GM19395 (cell line): ENCODE data around the gene THAP7.
A peak's percentile ranks its signal among the peaks of the same experiment; 100 is the strongest.
"Not testable (repeated sequence)": the region's sequence is repeated elsewhere in the genome, so short reads cannot be mapped to it uniquely, and the experiment has no call there.

ENCODE experiments used
- ATAC-seq: cut with Tn5 transposase; IDR thresholded peaks from one replicate; pipeline ENCODE4 v1.9.1; 2021; ENCODE audit warnings: mild to moderate bottlenecking, moderate library complexity; ENCODE audit not compliant: unreplicated experiment

THAP7 gene, protein sequence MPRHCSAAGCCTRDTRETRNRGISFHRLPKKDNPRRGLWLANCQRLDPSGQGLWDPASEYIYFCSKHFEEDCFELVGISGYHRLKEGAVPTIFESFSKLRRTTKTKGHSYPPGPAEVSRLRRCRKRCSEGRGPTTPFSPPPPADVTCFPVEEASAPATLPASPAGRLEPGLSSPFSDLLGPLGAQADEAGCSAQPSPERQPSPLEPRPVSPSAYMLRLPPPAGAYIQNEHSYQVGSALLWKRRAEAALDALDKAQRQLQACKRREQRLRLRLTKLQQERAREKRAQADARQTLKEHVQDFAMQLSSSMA

GRCh38 chr22:21001601-21002325 is at the start of gene THAP7:
THAP7 (minus strand) TSS chr22:21002118; CDS start chr22:21001911, 207 bp downstream.
- peak; percentile 85 for ATAC-seq

- no peak for ATAC-seq
Observed at GRCh38 chr22:21051145-21051830, 49.4 kb upstream of the THAP7 start.

DNA sequence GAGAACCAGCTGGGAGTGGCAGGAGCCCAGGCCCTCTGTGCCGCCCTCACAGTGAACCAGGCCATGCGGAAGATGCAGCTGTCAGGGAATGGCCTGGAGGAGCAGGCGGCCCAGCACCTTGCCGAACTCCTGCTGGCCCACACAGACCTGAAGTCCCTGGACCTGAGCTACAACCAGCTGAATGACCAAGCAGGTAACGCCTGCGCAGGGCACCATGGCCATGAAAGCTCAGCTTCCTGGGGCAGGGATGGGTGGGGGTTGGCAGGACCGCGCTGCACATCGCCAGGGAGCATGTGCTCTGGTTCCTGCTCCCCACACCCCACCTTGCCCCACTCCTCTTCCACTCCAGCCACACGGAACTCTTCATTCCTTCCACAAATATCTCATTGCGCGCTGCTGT is 47.0 kb upstream of the THAP7 start:
- ATAC-seq: not testable (repeated sequence)

- not testable (repeated sequence) for ATAC-seq
Observed at GRCh38 chr22:21048448-21048847, 46.5 kb upstream of the THAP7 start.

GRCh38 chr22:21047730-21048129 is 45.8 kb upstream of the THAP7 start:
- no peak for ATAC-seq

GRCh38 chr22:21047035-21047661 is 45.2 kb upstream of the THAP7 start:
- no peak for ATAC-seq

DNA sequence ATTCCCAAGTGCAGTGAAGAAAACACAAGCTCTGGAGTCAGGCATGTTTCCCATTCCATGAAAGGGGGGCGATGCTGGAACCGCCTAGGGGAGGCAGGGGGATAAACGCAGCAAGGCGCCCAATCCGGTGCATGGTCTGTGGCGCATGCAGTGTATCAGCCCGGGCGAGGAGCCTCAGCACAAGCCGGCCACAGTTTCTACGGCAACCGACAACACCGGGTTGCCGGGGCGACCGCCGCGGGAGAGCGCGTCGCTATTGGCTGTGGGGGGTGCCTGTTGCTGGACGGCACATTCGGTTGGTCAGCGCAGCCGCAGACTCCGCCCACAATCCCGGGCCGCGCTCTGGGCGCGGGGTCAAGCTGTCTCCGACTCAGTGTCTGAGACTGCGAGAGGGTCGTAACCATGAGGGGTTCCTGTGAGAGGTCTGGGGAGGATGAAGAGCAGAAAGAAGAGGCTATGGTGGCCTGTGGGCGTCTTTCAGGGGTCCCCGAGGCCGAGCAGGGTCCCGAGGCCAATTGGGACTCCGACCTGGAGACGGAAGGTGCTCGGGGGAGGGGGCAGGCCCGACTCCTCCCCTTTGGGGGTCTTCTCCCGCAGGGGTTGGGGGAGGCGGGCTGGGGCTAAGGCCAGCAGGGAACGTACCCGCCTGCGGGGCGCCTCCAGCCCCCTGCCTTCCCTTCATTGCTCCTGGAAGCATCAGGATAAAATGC is 43.8 kb upstream of the THAP7 start, which contains the start of gene LRRC74B:
Gene LRRC74B (plus strand): TSS at position 362 of the 710 bp plus-strand sequence. CDS start 41 bp downstream, at position 403.
- ATAC-seq: peak; percentile 77

- no peak for ATAC-seq
Observed at GRCh38 chr22:21044931-21045584, 43.1 kb upstream of the THAP7 start.

DNA sequence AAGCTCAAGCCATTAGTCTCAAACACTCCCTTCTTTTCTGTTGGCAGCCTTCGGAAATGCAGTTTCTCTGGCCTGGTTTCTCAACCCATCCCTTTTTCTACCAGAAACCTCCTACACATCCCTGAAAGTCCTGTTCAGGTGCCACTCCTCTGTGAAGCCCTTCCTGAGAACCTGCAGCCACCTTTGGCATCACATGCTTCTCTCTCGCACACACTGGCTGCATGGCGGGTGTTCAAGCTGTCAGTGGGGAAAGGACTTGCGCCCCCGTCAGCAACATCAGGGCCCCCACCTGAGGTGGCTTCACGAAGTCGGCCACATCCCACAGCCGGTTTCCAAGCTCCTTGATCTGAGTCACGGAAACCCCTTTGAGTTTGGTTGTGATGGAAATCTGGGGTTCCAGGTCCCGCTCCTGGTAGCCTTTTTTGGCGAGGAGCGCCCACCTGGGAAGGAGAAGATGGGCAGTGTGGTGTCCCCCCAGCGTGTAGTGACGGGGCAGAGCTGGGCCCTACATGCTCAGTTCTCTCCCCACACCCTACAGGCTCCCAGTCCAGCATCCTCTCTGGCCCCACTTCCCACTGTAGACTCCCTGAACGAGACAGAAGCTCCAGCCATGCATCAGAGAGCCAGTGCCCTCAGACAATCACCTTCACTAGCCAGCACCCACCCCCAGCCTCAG is 42.1 kb upstream of the THAP7 start:
- no peak for ATAC-seq

DNA sequence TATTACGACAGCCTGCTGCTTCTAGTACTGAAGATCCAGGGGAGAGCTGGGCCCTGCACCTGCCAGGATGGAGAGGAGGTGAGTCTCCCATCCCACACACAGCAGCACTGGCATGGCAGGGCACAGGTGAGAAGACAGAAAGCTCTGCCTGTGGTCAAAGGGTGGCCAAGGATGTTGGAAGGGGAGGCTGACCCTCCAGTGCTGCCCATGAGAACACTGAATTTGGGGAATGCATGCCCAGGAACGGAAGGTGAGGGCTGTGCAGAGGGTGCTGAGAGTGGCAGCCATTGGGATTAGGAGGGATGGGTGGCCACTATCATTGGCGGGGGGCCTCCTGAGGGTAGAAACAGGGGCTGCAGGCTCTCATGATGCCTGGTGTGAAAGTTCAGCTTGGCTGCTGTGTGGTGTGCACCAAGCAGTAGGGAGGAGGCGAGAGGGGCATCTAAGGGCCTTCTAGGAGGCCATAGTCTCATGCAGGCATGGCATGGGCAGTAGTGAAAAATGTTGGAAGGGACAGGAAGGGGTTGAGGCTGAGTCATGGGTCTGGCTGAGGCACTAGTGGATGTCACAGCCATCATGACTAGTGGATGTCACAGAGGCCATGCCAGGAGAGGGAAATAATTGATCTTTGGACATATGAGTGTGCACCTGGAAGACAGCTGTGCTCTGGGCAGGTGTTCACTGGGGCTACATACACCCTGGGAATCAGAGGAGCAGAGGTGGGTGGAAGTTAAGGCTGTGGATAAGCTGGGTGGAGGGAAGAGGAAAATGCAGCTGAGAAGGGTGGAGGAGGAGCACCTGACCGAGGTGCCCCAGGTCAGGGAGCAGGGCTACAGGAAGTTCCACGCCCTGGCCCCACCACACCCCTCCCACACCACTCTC is 41.3 kb upstream of the THAP7 start:
- no peak for ATAC-seq

GRCh38 chr22:21041937-21042336 is 40.0 kb upstream of the THAP7 start:
- no peak for ATAC-seq

DNA sequence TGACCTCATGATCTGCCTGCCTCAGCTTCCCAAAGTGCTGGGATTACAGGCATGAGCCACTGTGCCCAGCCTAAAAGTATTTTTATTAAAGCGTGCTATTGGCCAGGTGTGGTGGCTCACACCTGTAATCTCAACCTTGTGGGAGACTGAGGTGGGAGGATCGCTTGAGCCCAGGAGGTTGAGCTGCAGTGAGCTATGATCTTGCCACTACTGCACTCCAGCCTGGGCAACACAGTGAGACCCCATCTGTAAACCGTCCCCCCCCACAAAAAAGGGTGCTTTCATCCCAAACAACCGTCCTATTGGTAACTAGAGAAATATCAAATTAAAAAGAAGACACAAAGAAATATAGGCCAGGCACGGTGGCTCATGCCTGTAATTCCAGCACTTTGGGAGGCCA is 37.2 kb upstream of the THAP7 start:
- ATAC-seq: not testable (repeated sequence)

DNA sequence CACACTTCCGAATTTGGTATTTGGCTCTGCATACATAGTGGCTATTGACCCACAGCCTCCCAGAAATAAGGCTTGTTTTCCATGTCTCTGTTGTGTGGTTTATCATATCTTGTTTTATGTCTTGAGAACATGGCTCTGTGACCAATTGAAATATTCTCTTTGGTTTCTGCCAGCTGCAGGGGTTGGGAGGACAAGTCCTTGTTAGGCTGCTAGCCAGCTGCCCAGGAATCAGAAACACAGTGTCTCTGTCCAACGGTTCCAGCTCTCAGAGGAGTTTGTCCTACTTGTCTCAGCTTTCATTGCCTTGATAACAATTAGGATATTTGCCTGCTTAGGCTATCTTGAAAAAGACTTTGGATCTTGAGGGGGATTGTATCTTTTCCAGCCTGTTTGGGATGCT is 36.5 kb upstream of the THAP7 start:
- no peak for ATAC-seq

- no peak for ATAC-seq
Observed at GRCh38 chr22:21034989-21035388, 33.1 kb upstream of the THAP7 start.

DNA sequence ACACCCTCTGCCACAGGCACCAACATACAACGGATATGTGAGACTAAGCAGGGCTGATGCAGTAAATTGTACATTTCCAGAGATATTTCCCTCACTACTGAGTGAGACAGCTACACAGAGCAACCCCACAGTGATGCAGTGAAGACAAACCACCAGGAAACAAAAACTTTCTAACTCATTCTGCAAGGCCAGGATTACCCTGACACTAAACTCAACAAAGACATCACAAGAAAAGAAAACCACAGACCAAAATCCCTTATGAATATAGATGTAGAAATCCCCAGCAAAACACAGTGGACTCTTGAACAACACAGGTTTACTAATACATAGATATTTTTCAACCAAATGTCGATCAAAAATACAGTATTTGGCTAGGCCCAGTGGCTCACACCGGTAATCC is 32.0 kb upstream of the THAP7 start:
- no peak for ATAC-seq

- no peak for ATAC-seq
Observed at GRCh38 chr22:21032868-21033688, 31.2 kb upstream of the THAP7 start.

DNA sequence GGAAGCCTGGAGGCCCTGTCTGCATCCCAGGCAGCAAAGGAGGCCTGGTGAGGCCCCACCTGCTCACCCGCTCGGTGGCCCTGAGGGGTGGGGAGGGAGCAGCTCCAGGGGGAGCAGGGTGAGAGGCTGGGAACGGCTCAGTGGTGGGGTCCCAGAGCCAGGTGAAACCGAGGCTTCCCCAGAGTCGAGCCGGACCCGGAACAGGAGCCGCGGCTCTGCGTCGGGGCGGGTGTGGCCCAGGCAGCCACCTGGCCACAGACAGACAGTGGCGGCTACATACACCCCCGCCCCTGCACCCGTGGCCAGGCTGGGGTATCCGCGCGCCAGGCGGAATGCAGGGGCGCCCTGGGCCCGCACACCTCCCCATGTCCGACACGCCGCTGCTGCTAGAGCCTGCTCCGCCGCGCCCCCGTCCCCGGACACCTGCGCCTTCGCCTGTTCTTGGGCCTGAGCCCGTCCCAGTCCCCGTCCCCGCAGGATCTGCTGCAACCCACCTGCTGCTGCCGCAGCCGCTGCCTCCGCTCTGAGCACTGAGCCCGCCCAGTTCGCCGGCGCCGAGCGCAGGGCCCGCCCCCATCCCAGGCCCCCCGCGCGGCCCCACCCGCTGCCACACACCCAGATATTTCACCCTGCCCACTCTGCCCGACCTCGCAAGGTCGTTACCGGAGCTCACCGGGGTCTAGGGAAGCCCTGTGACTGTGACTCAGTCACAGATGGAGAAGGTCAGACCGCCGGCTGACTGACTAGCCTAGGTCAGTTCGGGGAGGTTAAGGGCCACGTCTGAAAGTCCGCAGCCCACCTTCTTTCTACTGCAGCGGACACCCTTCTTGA is 30.3 kb upstream of the THAP7 start, which contains the start of gene SLC7A4:
Gene SLC7A4 (minus strand): TSS at position 525 of the 831 bp plus-strand sequence. CDS start 749 bp downstream, outside the sequence.
- ATAC-seq: no peak
